Stimulated activated CD8-positive, alpha-beta memory T cell treated with anti-CD3 and anti-CD28 coated beads, Interleukin-7, amount 100 ng/mL, for 48 hours (primary cell): ENCODE measurements around the gene OSBPL2.

ENCODE experiments used
- DNase-seq, 2 donors: peaks; one replicate each; pipeline ENCODE4 v3.0.0-alpha.2; 2020; ENCODE audit warnings: low read depth in 1 of 2; ENCODE audit errors: extremely low read depth in 1 of 2

The OSBPL2 gene

GRCh38 chr20:62205618-62206387, 32.5 kb upstream of the OSBPL2 start:
- DNase-seq: no peak

- DNase-seq: no peak
Measured at GRCh38 chr20:62206388-62206775, 31.9 kb upstream of the OSBPL2 start.

- no peak for DNase-seq
Measured at GRCh38 chr20:62208061-62208794, 30.1 kb upstream of the OSBPL2 start.

GRCh38 chr20:62208795-62209755, 29.2 kb upstream of the OSBPL2 start:
- no peak for DNase-seq

- DNase-seq: no peak
Measured at GRCh38 chr20:62209850-62210495, 28.3 kb upstream of the OSBPL2 start.

GRCh38 chr20:62210496-62210855, 27.8 kb upstream of the OSBPL2 start:
- no peak for DNase-seq

- no peak for DNase-seq
Measured at GRCh38 chr20:62211216-62211615, 27.1 kb upstream of the OSBPL2 start.

- DNase-seq: no peak
Measured at GRCh38 chr20:62211769-62212288, 26.5 kb upstream of the OSBPL2 start.

GRCh38 chr20:62212299-62212698, 26.0 kb upstream of the OSBPL2 start:
- no peak for DNase-seq

GRCh38 chr20:62214067-62214466, 24.3 kb upstream of the OSBPL2 start:
- DNase-seq: no peak

- DNase-seq: no peak
Measured at GRCh38 chr20:62215020-62215990, 23.0 kb upstream of the OSBPL2 start.

GRCh38 chr20:62215991-62216635, 22.2 kb upstream of the OSBPL2 start:
- DNase-seq: no peak

- DNase-seq: no peak
Measured at GRCh38 chr20:62216636-62217566, 21.4 kb upstream of the OSBPL2 start.

- no peak for DNase-seq
Measured at GRCh38 chr20:62217913-62218773, 20.2 kb upstream of the OSBPL2 start.

- DNase-seq: no peak
Measured at GRCh38 chr20:62219101-62219991, 19.0 kb upstream of the OSBPL2 start.
